GM12878 (cell line): Measurements from ENCODE around the gene ZNF396. TPM values are rescaled to one million over a fixed set of nuclear protein-coding genes. Genes with fewer than 3 reads are reported as not detected.

ENCODE experiments used
- ATAC-seq: fragments of 200-7000 bp; cut with Tn5 transposase; 3 replicates; pipeline ENCODE4 v1.9.1; 2020; ENCODE audit warnings: mild to moderate bottlenecking, moderate library complexity
- BruUV-seq: library from RNA; stranded (reverse); fragments of 400-500 nt; replicated peaks from 2 replicates; lab custom pipeline; 2021; lab: Mats Ljungman, UMichigan
- CTCF ChIA-PET: fragments of 300-600 bp; sonication (Branson Sonifier 250); formaldehyde crosslinking; extraction: SDS; loops from one replicate; lab custom pipeline; 2021; ENCODE audit warnings: inconsistent platforms; lab: Yijun Ruan, JAX
- POLR2A ChIA-PET: fragments of 350-600 bp; formaldehyde crosslinking; extraction: SDS; loops from one replicate; lab custom pipeline; 2021; ENCODE audit warnings: inconsistent platforms; lab: Charles Lee
- RAD21 ChIA-PET: fragments of 300-600 bp; sonication (Branson Sonifier 250); formaldehyde crosslinking; loops from one replicate; lab custom pipeline; 2023; ENCODE audit warnings: antibody characterized with exemption; ENCODE audit not compliant: unreplicated experiment; lab: Charles Lee
- SMC1A ChIA-PET: fragments of 300-600 bp; sonication (Branson Sonifier 250); formaldehyde crosslinking; loops from one replicate; lab custom pipeline; 2023; ENCODE audit not compliant: unreplicated experiment, uncharacterized antibody; lab: Charles Lee
- DNase-seq: peaks from one replicate; pipeline ENCODE4 v3.0.0-alpha.2; 2011; ENCODE audit warnings: low read depth, low spot score
- FAIRE-seq: peaks from 3 replicates; lab custom pipeline; 2011; peaks lifted over from hg19 to GRCh38; lab: Jason Lieb, UNC
- H2AFZ ChIP-seq: 2 replicates; pipeline ENCODE4 v1.6.0; 2011; ENCODE audit warnings: low read depth, low read length, control low read depth; ENCODE audit not compliant: control insufficient read depth
- H3K27ac ChIP-seq: 2 replicates; pipeline ENCODE4 v1.5.1; 2011; ENCODE audit warnings: control low read depth; ENCODE audit not compliant: control insufficient read depth, insufficient read depth
- H3K27me3 ChIP-seq, 2 experiments: replicated peaks in 1 of 2; 2 replicates each; pipeline versions ENCODE4 v1.6.0 to v1.6.1; 2011; ENCODE audit warnings: low read length in 1 of 2; ENCODE audit not compliant: control insufficient read depth in 2 of 2, insufficient read depth in 2 of 2
- H3K36me3 ChIP-seq, 2 experiments: 2 replicates each; pipeline ENCODE4 v1.5.1; 2011; ENCODE audit warnings: low read length in 1 of 2; ENCODE audit not compliant: control insufficient read depth in 2 of 2, insufficient read depth in 2 of 2
- H3K4me1 ChIP-seq: 2 replicates; pipeline ENCODE4 v1.6.1; 2011; ENCODE audit warnings: mild to moderate bottlenecking, low read length, moderate library complexity, mixed read lengths; ENCODE audit not compliant: control insufficient read depth, insufficient read depth
- H3K4me2 ChIP-seq: 2 replicates; pipeline ENCODE4 v1.6.0; 2011; ENCODE audit warnings: control low read depth; ENCODE audit not compliant: control insufficient read depth, insufficient read depth
- H3K4me3 ChIP-seq: fragments of 200-600 bp; sonication (generic); 2 replicates; pipeline ENCODE4 v1.5.1; 2016
- H3K79me2 ChIP-seq: 2 replicates; pipeline ENCODE4 v1.6.0; 2011; ENCODE audit warnings: low read length; ENCODE audit not compliant: control insufficient read depth, insufficient read depth
- H3K9ac ChIP-seq: 2 replicates; pipeline ENCODE4 v1.8.0; 2011; ENCODE audit warnings: low read length, control low read depth, mixed read lengths; ENCODE audit not compliant: control insufficient read depth, insufficient read depth
- H3K9me3 ChIP-seq: replicated peaks from 3 replicates; pipeline ENCODE4 v1.5.1; 2011; ENCODE audit warnings: mild to moderate bottlenecking, low read length; ENCODE audit not compliant: control insufficient read depth, insufficient read depth
- H4K20me1 ChIP-seq: 2 replicates; pipeline ENCODE4 v1.6.0; 2011; ENCODE audit not compliant: control insufficient read depth, insufficient read depth
- EED ChIP-seq: sonication (generic); IDR thresholded peaks from 2 replicates; pipeline ENCODE4 v1.6.1; 2016; ENCODE audit warnings: antibody characterized with exemption, low read depth
- FOXM1 ChIP-seq: IDR thresholded peaks from 2 replicates; pipeline ENCODE4 v1.6.1; 2012; ENCODE audit warnings: low read depth, mild to moderate bottlenecking, inconsistent platforms, low read length, moderate library complexity
- MYB ChIP-seq: fragments of 150-350 bp; IDR thresholded peaks from 2 replicates; pipeline ENCODE4 v1.6.1; 2014; ENCODE audit warnings: mild to moderate bottlenecking, low read depth, low read length, borderline replicate concordance
- NBN ChIP-seq: fragments of 450-650 bp; IDR thresholded peaks from 2 replicates; pipeline ENCODE4 v1.6.1; 2016
- NFYB ChIP-seq: IDR thresholded peaks from 2 replicates; pipeline ENCODE4 v1.6.1; 2011; ENCODE audit warnings: low read depth, mild to moderate bottlenecking, low read length, improper control_type of control experiment, moderate library complexity; ENCODE audit not compliant: insufficient read depth
- PAX5 ChIP-seq: IDR thresholded peaks from 2 replicates; pipeline ENCODE4 v1.6.1; 2011; ENCODE audit warnings: low read depth, low read length, borderline replicate concordance
- POLR2AphosphoS2 ChIP-seq: IDR thresholded peaks from 2 replicates; pipeline ENCODE4 v1.6.1; 2011; ENCODE audit warnings: low read depth, mild to moderate bottlenecking, low read length, improper control_type of control experiment, moderate library complexity
- POU2F2 ChIP-seq: IDR thresholded peaks from 3 replicates; pipeline ENCODE4 v1.6.1; 2011; ENCODE audit warnings: low read depth, mild to moderate bottlenecking, low read length, borderline replicate concordance
- REST ChIP-seq: IDR thresholded peaks from 2 replicates; pipeline ENCODE4 v1.6.1; 2012; ENCODE audit warnings: mild to moderate bottlenecking, low read depth, low read length
- SIN3A ChIP-seq: IDR thresholded peaks from 2 replicates; pipeline ENCODE4 v1.6.1; 2012; ENCODE audit warnings: low read depth, low read length, improper control_type of control experiment
- SRF ChIP-seq, 2 experiments: IDR thresholded peaks; 2 replicates each; pipeline ENCODE4 v1.6.1; 2011; ENCODE audit warnings: low read depth in 2 of 2, low read length in 2 of 2, mild to moderate bottlenecking in 1 of 2, moderate library complexity in 1 of 2
- WRNIP1 ChIP-seq: IDR thresholded peaks from 2 replicates; pipeline ENCODE4 v1.6.1; 2011; ENCODE audit warnings: low read depth, low read length, improper control_type of control experiment, borderline replicate concordance
- YY1 ChIP-seq: IDR thresholded peaks from 2 replicates; pipeline ENCODE4 v1.6.1; 2011; ENCODE audit warnings: low read depth, mild to moderate bottlenecking, low read length
- WGBS: methylation state at CpG from one replicate; pipeline ENCODE4 v1.1.6; 2016; ENCODE audit warnings: low lambda C conversion rate; ENCODE audit not compliant: insufficient replicate concordance, insufficient coverage; ENCODE audit errors: missing lambda C conversion rate; 5-methylcytosine and 5-hydroxymethylcytosine counted together
- in situ Hi-C: fragments of 300-500 bp; cut with MboI; formaldehyde crosslinking; loops from 9 replicates; pipeline ENCODE4 v1.14.3; 2018; ENCODE audit warnings: mixed read lengths
- intact Hi-C: fragments of 100-400 bp; cut with micrococcal nuclease; formaldehyde crosslinking; loops from one replicate; pipeline ENCODE4 v1.14.2; 2022; ENCODE audit not compliant: unreplicated experiment
- polyA plus RNA-seq, 11 experiments: library from polyadenylated mRNA; depleted of rRNA in 4 of 11; unstranded in 6 of 11; stranded (reverse) in 5 of 11; fragments of >200 nt; fragmentation: Nextera tagmentation in 4 of 11; fragmentation: Illumina TruSeq in 1 of 11; extraction: Ambion mirVana in 4 of 11; extraction: Trizol in 1 of 11; gene quantifications; 1 replicate in 1 of 11; 2 replicates in 10 of 11; pipeline versions ENCODE4 v1.2.1 to v1.2.3, GENCODE V29; 2011 to 2016; ENCODE audit warnings: inconsistent platforms in 2 of 11, missing spikeins in 2 of 11, low read depth in 1 of 11
- total RNA-seq, 4 experiments: library from RNA; depleted of rRNA in 3 of 4; stranded (reverse); fragments of >200 nt in 3 of 4; fragmentation: Illumina TruSeq in 1 of 4; extraction: Trizol in 1 of 4; gene quantifications; 2 replicates each; pipeline versions ENCODE4 v1.2.1 to v1.2.3, GENCODE V29; 2013 to 2021
- TF ChIP-seq, protein P1 (sequence below): fragments of 450-650 bp; IDR thresholded peaks from 2 replicates; pipeline ENCODE4 v1.6.1; 2017; ENCODE audit warnings: mild to moderate bottlenecking, low read depth, inconsistent platforms; ENCODE audit not compliant: poor library complexity, severe bottlenecking

ZNF396 gene
- total and polyA plus RNA-seq, 10 of the 15 experiments (the other 5 are each of a cell fraction or from before 2014, with no cell fraction given), result 0.14 to 0.79 (median 0.47) TPM

- in situ Hi-C loops (no loop called here), intact Hi-C loops (no loop called here)
- BruUV-seq, result no TSS peak
- Histone ChIP-seq H3K9ac (no peak overlapping the region), H3K27ac (no peak overlapping the region), H3K27me3 (no peaks in the 10 kb centered on the region), H3K4me1 (no peaks in the 10 kb centered on the region), H4K20me1 (no peaks in the 10 kb centered on the region), H3K9me3 (peaks cover 3% of the 10 kb centered on the region), H3K4me2 (no peak overlapping the region), H3K4me3 (no peak overlapping the region), H2AFZ (no peak overlapping the region), H3K36me3 (peaks cover 11 to 32% of the 10 kb centered on the region in 2 experiments), H3K79me2 (peaks cover 14% of the 10 kb centered on the region)
- RAD21 ChIA-PET, result interaction anchor here (0.8 kb wide), 1 partner anchor 10 kb away, joined by 3 read pairs; no protein-coding TSS in a partner anchor
- POLR2A ChIA-PET, result no interaction called here
- DNase-seq (no peak), FAIRE-seq (no peak), ATAC-seq (no peak)
- TF ChIP-seq NFYB, result no peak
- TF ChIP-seq WRNIP1, result no peak
- TF ChIP-seq SIN3A, result no peak
- TF ChIP-seq POU2F2, result no peak
- TF ChIP-seq, protein P1, sequence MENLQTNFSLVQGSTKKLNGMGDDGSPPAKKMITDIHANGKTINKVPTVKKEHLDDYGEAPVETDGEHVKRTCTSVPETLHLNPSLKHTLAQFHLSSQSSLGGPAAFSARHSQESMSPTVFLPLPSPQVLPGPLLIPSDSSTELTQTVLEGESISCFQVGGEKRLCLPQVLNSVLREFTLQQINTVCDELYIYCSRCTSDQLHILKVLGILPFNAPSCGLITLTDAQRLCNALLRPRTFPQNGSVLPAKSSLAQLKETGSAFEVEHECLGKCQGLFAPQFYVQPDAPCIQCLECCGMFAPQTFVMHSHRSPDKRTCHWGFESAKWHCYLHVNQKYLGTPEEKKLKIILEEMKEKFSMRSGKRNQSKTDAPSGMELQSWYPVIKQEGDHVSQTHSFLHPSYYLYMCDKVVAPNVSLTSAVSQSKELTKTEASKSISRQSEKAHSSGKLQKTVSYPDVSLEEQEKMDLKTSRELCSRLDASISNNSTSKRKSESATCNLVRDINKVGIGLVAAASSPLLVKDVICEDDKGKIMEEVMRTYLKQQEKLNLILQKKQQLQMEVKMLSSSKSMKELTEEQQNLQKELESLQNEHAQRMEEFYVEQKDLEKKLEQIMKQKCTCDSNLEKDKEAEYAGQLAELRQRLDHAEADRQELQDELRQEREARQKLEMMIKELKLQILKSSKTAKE, result no peak
- no peak for TF ChIP-seq PAX5
- TF ChIP-seq EED, result no peak
- TF ChIP-seq REST, result no peak
- TF ChIP-seq MYB, result no peak
- no peak for TF ChIP-seq SRF (IDR thresholded peaks at IDR 0.05; ENCODE audit: low read depth in 2 of 2, low read length in 2 of 2)
- no peak for TF ChIP-seq POLR2AphosphoS2
- no peak for TF ChIP-seq YY1
- no peak for TF ChIP-seq NBN
- no peak for TF ChIP-seq FOXM1
- CTCF ChIA-PET, result no interaction called here
- 93% methylated on average over 5 of the region's 5 CpGs for WGBS
- SMC1A ChIA-PET, result no interaction called here
Observed at GRCh38 chr18:35337286-35337685, 39.9 kb downstream of the ZNF396 start.
